Spleen (tissue), 11 donors: Measurements from ENCODE around the gene HIVEP3. TPM values are rescaled to one million over a fixed set of nuclear protein-coding genes. Genes with fewer than 3 reads are reported as not detected.

Source experiments
- DNase-seq: peaks from one replicate; pipeline ENCODE4 v3.0.0-alpha.2; 2020
- H3K27ac ChIP-seq, 8 donors: fragments of 200-600 bp; sonication (generic) in 7 of 8; 1 replicate in 4 of 8; 2 replicates in 4 of 8; pipeline versions ENCODE4 v1.5.0 to v1.8.0; 2016 to 2021; ENCODE audit warnings: inconsistent platforms in 4 of 8, mild to moderate bottlenecking in 4 of 8, moderate library complexity in 1 of 8
- H3K27me3 ChIP-seq, 7 donors: fragments of 200-600 bp; sonication (generic) in 6 of 7; replicated peaks in 1 of 7; 1 replicate in 4 of 7; 2 replicates in 3 of 7; pipeline versions ENCODE4 v1.5.0 to v1.8.0; 2016 to 2021; ENCODE audit warnings: inconsistent platforms in 3 of 7, mild to moderate bottlenecking in 1 of 7
- H3K36me3 ChIP-seq, 6 donors: fragments of 200-600 bp; sonication (generic) in 5 of 6; 1 replicate in 4 of 6; 2 replicates in 2 of 6; pipeline versions ENCODE4 v1.5.0 to v1.8.0; 2016 to 2021; ENCODE audit warnings: inconsistent platforms in 2 of 6
- H3K4me1 ChIP-seq, 6 donors: fragments of 200-600 bp; sonication (generic) in 5 of 6; 1 replicate in 3 of 6; 2 replicates in 3 of 6; pipeline versions ENCODE4 v1.5.0 to v1.8.0; 2016 to 2021; ENCODE audit warnings: inconsistent platforms in 3 of 6
- H3K4me3 ChIP-seq, 8 donors: fragments of 200-600 bp; sonication (generic) in 7 of 8; 1 replicate in 4 of 8; 2 replicates in 4 of 8; pipeline versions ENCODE4 v1.5.0 to v1.8.0; 2016 to 2021; ENCODE audit warnings: inconsistent platforms in 4 of 8, mild to moderate bottlenecking in 4 of 8, moderate library complexity in 2 of 8
- H3K9me3 ChIP-seq, 8 donors: fragments of 200-600 bp; sonication (generic) in 7 of 8; 1 replicate in 4 of 8; 2 replicates in 4 of 8; pipeline versions ENCODE4 v1.5.0 to v1.8.0; 2016 to 2021; ENCODE audit warnings: inconsistent platforms in 4 of 8
- POLR2A ChIP-seq, 3 donors: fragments of 450-650 bp; IDR thresholded peaks; one replicate each; pipeline ENCODE4 v1.5.1; 2017; ENCODE audit warnings: antibody characterized with exemption in 3 of 3, mild to moderate bottlenecking in 1 of 3
- POLR2AphosphoS5 ChIP-seq, 3 donors: sonication (generic); formaldehyde crosslinking; IDR thresholded peaks; one replicate each; pipeline ENCODE4 v1.5.1; 2017; ENCODE audit warnings: antibody characterized with exemption in 3 of 3
- WGBS, 5 donors: extraction: QIAGEN DNeasy Blood & Tissue Kit in 3 of 5; methylation state at CpG; one replicate each; pipeline versions ENCODE4 v1.1.5 to v1.1.7; 2013 to 2018; 5-methylcytosine and 5-hydroxymethylcytosine counted together
- intact Hi-C: fragments of 100-400 bp; cut with DNase I; formaldehyde crosslinking; loops from one replicate; pipeline ENCODE4 v1.15.0; 2023; ENCODE audit warnings: low total_unique reads
- polyA plus RNA-seq, 3 donors: library from polyadenylated mRNA; stranded (reverse); fragments of 200-250 nt; gene quantifications; one replicate each; pipeline ENCODE4 v1.2.1, GENCODE V29; 2013
- total RNA-seq, 7 donors: library from RNA; depleted of rRNA in 3 of 7; stranded (reverse); fragments of >200 nt in 3 of 7; fragmentation: NEBNext Ultra II Directional in 4 of 7; extraction: Animal tissue kit (Norgen Biotek cat#: 25700) in 4 of 7; gene quantifications; one replicate each; pipeline versions ENCODE4 v1.1.0 to v1.2.1, GENCODE V29; 2016 to 2021
- TF ChIP-seq, protein P1 (sequence below), 11 experiments: fragments of 200-600 bp in 7 of 11; fragments of 450-650 bp in 4 of 11; sonication (generic) in 4 of 11; IDR thresholded peaks in 8 of 11; conservative IDR thresholded peaks in 3 of 11; 1 replicate in 7 of 11; 2 replicates in 4 of 11; pipeline versions ENCODE4 v1.4.0 to v1.8.0; 2016 to 2021; ENCODE audit warnings: antibody characterized with exemption in 11 of 11, inconsistent platforms in 4 of 11, mild to moderate bottlenecking in 1 of 11
- donor health status: healthy with polysubstance abuse.
- donor health status: DM: no; HTN: no; CAD: no; lungs with moderate emphysema.
- donor health status: DM: no; HTN: no; CAD: no.
- donor health status: Bipolar disorder and iron deficiency.
- donor health status: healthy.
- donor health status: DM: no; HTN: no; CAD: no.
- donor health status: DM: yes; HTN: yes; CAD: no.

Gene HIVEP3
- total and polyA plus RNA-seq, 10 donors, result 2.4 to 21.2 (median 8.2) TPM

DNA sequence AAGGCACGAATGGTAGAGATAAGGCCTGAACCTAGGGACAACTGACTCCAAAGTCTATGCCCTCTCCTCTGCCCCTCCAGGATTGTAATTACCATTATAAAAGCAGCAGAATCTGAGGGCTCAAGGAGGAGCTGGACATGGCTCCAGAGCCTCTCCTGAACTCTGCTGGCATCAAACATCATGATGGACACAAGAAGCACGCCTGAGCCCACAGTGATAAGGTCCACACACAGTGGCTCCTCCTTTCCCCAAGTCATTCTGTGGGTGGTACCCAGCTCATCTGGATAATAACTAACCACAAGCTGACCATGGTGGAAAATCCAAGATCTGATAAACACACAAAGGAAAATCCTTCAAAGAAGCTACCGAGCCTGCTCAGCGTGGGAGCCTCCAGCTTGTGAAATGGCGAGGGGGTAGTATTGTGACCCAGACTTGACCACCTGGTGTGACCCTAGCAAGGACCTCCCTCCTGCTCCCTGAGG is 85.2 kb downstream of the HIVEP3 start:
- no peaks in the 10 kb centered on the region for H3K9me3 ChIP-seq
- no peaks in the 10 kb centered on the region for H3K4me1 ChIP-seq
- intact Hi-C loops, result no loop called here
- no peak for TF ChIP-seq POLR2AphosphoS5 (IDR thresholded peaks at IDR 0.05)
- no peak for TF ChIP-seq POLR2A (IDR thresholded peaks at IDR 0.05)
- TF ChIP-seq, protein P1, sequence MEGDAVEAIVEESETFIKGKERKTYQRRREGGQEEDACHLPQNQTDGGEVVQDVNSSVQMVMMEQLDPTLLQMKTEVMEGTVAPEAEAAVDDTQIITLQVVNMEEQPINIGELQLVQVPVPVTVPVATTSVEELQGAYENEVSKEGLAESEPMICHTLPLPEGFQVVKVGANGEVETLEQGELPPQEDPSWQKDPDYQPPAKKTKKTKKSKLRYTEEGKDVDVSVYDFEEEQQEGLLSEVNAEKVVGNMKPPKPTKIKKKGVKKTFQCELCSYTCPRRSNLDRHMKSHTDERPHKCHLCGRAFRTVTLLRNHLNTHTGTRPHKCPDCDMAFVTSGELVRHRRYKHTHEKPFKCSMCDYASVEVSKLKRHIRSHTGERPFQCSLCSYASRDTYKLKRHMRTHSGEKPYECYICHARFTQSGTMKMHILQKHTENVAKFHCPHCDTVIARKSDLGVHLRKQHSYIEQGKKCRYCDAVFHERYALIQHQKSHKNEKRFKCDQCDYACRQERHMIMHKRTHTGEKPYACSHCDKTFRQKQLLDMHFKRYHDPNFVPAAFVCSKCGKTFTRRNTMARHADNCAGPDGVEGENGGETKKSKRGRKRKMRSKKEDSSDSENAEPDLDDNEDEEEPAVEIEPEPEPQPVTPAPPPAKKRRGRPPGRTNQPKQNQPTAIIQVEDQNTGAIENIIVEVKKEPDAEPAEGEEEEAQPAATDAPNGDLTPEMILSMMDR (IDR thresholded peaks at IDR 0.05 in 8 of 11, conservative IDR thresholded peaks at IDR 0.05 in 3 of 11), result no peak
- no peak overlapping the region for H3K4me3 ChIP-seq
- H3K27me3 ChIP-seq, result no peaks in the 10 kb centered on the region
- no peak overlapping the region for H3K27ac ChIP-seq
- no peak for DNase-seq
- H3K36me3 ChIP-seq, result no peaks in the 10 kb centered on the region
- WGBS, 5 donors, result 90 to 94% (median 93%) methylated on average over 5 of the region's 5 CpGs

DNA sequence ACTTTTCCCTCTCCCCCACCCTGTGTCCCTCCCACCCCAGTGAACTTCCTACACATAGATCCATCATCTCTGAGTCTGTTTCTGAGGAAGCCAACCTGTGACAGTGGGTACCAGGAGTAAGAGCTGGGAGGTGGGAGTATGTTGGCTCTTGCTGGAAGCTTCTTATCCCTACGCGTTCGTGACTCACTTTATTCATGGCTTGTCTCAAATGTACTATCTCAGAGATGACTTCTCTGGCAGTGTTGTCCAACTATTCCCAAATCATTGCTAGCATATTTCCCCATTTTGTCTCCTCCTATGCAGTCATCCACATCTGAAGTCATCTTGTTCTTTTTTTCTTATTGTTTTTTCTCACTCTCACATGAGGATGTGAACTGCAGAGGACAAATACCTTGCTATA is 88.0 kb downstream of the HIVEP3 start:
- no peaks in the 10 kb centered on the region for H3K9me3 ChIP-seq
- TF ChIP-seq, protein P1 (IDR thresholded peaks at IDR 0.05 in 8 of 11, conservative IDR thresholded peaks at IDR 0.05 in 3 of 11), result no peak
- TF ChIP-seq POLR2AphosphoS5 (IDR thresholded peaks at IDR 0.05), result no peak
- TF ChIP-seq POLR2A (IDR thresholded peaks at IDR 0.05), result no peak
- whole genome bisulfite sequencing, 5 donors, result 95 to 100% (median 98%) methylated on average over 3 of the region's 3 CpGs
- no peaks in the 10 kb centered on the region for H3K36me3 ChIP-seq
- H3K4me1 ChIP-seq, result no peaks in the 10 kb centered on the region
- no peaks in the 10 kb centered on the region for H3K27me3 ChIP-seq
- intact Hi-C loops, result no loop called here
- DNase-seq, result no peak
- H3K4me3 ChIP-seq, result no peak overlapping the region
- H3K27ac ChIP-seq, result no peak overlapping the region

DNA sequence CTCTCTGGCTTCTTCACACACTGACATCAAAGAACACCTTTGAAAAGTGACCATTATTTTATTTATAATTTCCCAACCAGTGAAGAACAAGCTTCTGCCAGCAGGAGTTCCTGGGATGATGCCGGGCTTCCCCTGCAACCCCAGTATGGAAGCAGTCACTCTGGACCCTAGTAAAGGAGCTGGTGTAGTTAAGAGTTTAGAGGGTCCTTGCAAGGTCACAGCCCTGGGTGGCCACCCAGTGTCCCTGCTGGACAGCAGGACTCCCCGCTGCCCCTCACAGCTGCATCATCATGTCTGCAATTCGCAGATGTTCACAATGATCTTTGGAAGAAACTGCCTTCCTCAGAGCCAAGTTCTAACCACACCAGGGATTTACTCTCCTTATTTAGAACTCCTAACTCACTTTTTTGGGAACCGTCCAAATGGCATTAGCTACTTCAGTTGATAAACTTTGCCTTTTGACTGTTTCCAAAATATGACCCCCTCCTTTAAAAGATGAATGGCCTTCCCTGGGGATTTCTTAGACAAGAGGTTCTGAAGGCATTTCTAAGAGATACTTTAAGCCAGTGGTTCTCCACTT is 90.6 kb downstream of the HIVEP3 start:
- no peak overlapping the region for H3K27ac ChIP-seq
- intact Hi-C loops, result no loop called here
- H3K27me3 ChIP-seq, result no peaks in the 10 kb centered on the region
- TF ChIP-seq, protein P1 (IDR thresholded peaks at IDR 0.05 in 8 of 11, conservative IDR thresholded peaks at IDR 0.05 in 3 of 11), result no peak
- no peak for TF ChIP-seq POLR2AphosphoS5 (IDR thresholded peaks at IDR 0.05)
- no peak for TF ChIP-seq POLR2A (IDR thresholded peaks at IDR 0.05)
- 74 to 84% (median 77%) methylated on average over 4 of the region's 4 CpGs for WGBS, 5 donors
- H3K36me3 ChIP-seq, result no peaks in the 10 kb centered on the region
- H3K4me1 ChIP-seq, result peaks cover 0 to 2% (median 0%) of the 10 kb centered on the region in 6 donors
- H3K4me3 ChIP-seq, result no peak overlapping the region
- H3K9me3 ChIP-seq, result no peaks in the 10 kb centered on the region
- no peak for DNase-seq

DNA sequence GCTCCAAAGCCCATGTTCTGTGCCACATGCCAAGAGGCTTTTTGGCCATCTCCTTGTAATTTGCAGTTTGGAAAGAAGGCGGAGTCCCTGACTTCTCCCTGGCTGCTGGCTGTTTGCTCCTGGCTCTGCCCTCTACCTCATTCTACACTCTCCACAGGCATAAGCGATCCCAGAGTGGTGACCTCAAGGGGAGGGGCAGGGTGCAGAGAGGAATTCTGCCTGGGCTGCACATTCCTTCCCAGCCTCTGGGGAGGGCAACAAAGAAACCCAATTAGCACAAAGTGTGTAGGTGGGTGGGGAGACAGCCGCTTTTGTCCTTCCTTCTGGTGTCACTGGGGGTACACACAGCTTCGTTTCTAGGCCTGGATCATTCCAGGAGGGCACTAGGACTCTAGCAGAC is 95.3 kb downstream of the HIVEP3 start:
- H3K27ac ChIP-seq, result no peak overlapping the region
- 62 to 86% (median 80%) methylated on average over 4 of the region's 4 CpGs for WGBS, 5 donors
- TF ChIP-seq, protein P1 (IDR thresholded peaks at IDR 0.05 in 8 of 11, conservative IDR thresholded peaks at IDR 0.05 in 3 of 11), result no peak
- TF ChIP-seq POLR2AphosphoS5 (IDR thresholded peaks at IDR 0.05), result no peak
- TF ChIP-seq POLR2A (IDR thresholded peaks at IDR 0.05), result no peak
- intact Hi-C loops, result no loop called here
- no peaks in the 10 kb centered on the region for H3K36me3 ChIP-seq
- H3K4me1 ChIP-seq, result peaks cover 0 to 4% (median 0%) of the 10 kb centered on the region in 6 donors
- no peak for DNase-seq
- H3K9me3 ChIP-seq, result no peaks in the 10 kb centered on the region
- no peaks in the 10 kb centered on the region for H3K27me3 ChIP-seq
- no peak overlapping the region for H3K4me3 ChIP-seq
